NCI-H2029 (cell line): ENCODE measurements around the gene HABP4.

Experiments
- DNase-seq: peaks from one replicate; lab custom pipeline; 2025; lab: John Stamatoyannopoulos, UW

HABP4 gene

DNA sequence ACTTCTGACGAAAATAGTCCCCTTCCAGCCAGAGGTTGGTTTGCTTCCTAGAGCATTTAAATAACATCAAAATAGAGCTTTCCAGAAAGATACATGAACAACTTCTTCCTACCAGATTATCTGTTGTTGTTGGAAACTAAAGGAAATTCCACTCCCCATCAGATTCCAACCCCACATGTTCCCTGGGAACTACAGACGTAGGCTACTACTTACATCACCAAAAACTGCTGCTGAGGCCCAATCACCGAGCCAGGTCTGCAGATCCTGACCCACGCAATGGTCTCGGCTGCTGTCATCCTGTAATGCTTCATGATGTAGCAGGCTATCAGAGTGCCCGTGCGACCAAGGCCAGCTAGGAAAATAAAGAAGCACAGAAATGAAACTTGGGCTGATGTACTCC, 73.4 kb downstream of the HABP4 start:
- DNase-seq = no peak

DNA sequence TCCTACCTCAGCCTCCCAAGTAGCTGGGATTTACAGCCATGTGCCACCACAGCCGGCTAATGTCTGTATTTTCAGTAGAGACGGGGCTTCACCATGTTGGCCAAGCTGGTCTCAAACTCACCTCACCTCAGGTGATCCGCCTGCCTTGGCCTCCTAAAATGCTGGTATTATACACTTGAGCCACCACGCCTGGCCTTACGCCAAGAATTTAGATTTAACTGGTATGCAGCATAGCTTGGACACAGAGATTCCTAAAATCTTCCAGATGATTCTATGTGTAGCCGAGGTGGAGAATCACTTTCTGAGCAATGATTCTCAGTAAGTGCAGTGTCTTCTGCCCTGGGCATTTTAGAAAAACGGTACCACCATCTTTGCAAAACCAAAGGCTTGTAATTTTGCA, 74.1 kb downstream of the HABP4 start:
- DNase-seq = no peak

DNA sequence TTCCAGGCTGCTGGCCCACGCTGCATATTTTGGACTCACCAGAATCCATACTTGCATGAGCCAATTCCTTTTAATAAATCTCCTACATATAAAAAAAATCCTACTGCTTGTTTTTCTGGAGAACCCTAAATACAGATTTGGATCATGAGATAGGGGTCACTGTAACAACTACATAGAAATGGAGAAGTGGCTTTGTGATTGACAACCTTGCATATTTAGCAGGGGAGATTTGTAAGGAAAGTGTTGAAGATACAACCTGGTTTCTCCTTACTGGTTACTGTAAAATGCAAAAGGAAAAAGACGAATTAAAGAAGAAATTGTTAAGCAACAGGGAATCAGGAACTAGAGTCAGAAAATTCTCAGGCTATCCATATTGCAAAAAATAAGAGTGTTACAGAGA, 74.8 kb downstream of the HABP4 start:
- DNase-seq = no peak

DNA sequence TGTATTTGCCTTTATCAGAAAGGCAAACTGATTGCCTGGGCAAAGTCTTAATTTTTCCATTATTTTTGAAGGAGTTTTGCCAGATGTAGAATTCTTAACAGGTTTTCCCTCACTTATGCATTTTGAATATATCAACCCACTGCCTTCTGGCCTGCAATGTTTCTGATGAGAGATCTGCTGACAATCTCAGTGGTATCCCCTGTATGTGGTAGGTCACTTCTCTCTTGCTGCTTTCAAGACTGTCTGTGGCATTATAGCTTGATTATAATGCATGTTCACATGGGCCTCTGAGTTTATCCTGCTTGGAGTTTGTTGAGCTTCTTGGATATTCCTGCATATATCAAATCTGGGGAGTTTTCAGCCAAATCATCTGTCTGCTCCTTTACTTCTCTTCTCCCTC, 82.2 kb downstream of the HABP4 start:
- DNase-seq = no peak

DNA sequence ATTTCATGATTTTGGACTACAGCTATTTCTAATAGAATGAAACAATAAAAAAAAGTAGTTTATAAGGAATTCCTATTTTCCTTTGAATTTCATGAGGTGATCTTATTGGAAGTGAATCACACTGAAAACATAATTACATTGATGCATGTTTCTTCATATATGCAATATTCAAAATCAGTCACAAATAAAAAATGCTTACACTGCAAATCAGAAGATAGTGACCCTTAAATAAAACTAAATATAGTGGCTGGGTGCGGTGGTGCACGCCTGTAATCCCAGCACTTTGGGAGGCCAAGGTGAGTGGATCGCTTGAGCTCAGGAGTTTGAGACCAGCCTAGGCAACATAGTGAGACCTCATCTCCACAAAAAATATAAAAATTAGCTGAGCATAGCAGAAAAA, 90.1 kb downstream of the HABP4 start:
- no peak for DNase-seq
